GM21381 (cell line): ENCODE data around the gene CUL4A.

ENCODE experiments used
- ATAC-seq: cut with Tn5 transposase; IDR thresholded peaks from one replicate; pipeline ENCODE4 v1.9.1; 2021; ENCODE audit warnings: mild to moderate bottlenecking, moderate library complexity; ENCODE audit not compliant: unreplicated experiment

Gene CUL4A

DNA sequence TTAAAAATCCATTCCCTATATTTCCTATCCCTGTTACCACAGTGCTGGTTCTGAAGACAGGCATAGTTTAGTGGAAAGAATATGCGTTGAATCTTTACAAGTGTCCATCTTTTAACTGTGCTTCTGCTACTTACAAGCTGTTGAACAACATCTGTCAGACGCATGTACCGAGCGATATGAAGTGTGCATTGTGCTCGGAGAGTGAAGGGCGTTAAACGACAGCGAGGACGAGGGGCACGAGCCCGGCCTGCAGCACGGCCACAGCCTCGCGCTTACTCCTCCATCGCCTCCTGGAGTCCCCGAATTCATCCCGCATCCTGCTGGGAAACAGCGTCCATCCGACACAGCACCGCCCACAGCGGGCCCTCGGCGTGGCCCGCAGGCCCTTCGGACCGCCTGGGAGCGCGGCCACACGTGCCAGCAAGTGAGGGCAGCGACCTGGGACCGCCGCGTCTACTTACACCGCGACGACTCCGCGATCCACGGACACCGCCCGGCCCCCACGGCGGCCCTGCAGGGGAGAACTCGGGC lies 1.5 kb upstream of the CUL4A start:
- peak; percentile 4 for ATAC-seq

DNA sequence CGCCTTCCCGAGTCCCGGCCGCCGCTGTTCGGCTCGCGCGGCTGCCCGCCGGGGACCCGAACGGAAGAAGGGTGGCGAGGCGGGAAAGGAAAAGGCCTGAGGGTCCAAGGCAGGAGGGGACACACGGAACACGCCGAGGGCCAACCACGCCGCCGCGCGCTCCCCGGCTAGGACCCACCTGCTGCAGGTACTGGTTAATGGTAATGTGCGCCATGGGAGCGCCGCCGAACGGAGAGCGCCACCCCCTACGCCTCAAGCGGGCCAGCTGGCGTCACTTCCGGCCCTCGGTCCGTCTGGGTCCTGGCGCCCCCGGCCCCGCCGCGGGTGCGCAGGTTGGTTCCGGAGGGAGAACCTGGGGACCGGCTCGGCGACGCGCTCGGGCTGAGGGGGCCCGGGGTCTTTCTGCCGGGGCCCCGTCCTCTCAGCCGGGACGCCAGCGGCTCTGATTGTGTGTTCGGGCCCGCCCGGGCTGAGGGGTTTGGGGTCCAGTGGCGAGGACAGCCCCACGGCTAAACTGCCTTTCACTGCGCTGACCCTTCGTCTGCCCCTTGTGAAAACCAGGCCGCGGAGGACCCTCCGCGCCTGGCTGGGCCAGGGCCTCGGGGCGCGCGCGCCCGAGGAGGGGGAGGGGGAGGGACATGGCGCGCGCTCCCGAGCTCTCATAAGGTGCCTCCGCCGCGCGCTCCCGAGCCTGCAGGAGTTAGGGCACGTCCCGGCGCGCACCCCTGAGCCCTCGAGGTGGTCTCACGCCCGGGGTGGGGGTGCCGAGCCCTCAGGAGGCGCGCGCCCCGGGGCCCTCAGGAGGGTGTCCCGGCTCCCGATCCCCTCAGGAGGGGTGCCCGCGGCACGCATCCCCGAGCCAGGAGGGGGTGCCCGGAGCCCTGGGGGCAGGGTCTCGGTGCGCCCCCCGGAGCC lies 735 bp upstream of the CUL4A start, which contains the start of gene PCID2:
Gene PCID2, minus strand, starts transcription at position 249 of the 915 bp plus-strand sequence. Its CDS starts 35 bp downstream, at position 214.
- ATAC-seq: peak; percentile 65

GRCh38 chr13:113209759-113210421 lies 477 bp downstream of the CUL4A start:
- ATAC-seq: peak; percentile 33

- ATAC-seq: no peak
These were observed 1.4 kb downstream of the CUL4A start for GRCh38 chr13:113210833-113211232.

- no peak for ATAC-seq
These were observed 2.4 kb downstream of the CUL4A start for GRCh38 chr13:113211774-113212173.

DNA sequence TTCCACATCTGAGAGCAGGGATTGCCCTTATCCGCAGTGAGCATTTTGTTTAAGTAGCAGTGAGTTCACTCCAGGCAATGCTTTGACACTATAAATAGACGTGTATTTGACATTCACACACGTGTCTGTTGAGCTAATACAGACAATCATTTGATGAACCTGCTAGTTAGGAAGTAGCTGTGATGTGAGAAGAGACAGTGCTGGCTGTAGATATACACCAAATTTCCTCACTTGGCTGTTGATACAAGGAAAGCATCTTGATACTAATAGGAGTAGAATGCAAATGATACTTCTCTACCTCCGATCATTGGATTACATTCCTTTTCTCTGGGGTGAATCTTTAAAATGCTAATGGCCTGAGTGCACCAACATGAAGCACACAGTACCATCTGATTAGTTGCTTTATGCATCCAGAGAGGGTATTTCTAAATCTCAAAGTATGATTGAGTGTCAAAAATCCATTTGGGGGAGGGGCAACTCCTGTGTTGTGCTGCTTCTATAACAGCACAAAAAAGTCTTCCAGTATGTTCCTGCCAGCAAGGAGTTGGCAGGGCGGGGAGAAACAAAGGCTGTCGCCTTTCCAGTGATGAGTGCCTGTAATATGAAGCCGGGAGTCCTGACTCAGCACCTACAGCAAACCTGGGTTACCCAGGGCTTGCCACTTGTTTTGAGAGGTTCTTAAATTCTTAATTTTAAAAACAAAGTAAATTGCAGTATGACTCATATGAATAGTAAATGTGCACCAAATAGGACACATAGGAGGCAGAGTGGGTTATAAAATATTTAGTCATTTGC lies 7.0 kb downstream of the CUL4A start:
- no peak for ATAC-seq

DNA sequence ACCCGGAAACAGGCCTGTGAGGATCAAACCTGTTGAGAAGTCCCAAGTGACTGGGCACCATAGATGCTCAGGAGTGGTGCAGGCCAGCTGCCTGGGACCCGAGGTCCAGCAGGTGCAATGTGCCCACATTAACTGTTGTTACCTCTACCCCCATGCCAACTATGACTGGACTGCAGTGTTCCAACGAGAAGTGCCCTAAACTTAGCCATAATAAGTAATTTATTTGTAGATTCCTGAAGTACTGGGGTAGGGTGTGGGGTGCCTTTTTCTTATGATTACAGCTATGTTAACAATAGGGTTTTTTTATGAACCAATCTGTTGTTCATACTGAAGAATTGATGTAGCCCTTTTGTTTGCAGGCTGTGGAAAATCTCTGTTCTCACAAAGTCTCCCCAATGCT lies 9.2 kb downstream of the CUL4A start:
- ATAC-seq: no peak

- ATAC-seq: no peak
These were observed 10.0 kb downstream of the CUL4A start for GRCh38 chr13:113219256-113219940.

GRCh38 chr13:113220141-113220598 lies 10.8 kb downstream of the CUL4A start:
- no peak for ATAC-seq

GRCh38 chr13:113220877-113221276 lies 11.5 kb downstream of the CUL4A start:
- ATAC-seq: no peak

DNA sequence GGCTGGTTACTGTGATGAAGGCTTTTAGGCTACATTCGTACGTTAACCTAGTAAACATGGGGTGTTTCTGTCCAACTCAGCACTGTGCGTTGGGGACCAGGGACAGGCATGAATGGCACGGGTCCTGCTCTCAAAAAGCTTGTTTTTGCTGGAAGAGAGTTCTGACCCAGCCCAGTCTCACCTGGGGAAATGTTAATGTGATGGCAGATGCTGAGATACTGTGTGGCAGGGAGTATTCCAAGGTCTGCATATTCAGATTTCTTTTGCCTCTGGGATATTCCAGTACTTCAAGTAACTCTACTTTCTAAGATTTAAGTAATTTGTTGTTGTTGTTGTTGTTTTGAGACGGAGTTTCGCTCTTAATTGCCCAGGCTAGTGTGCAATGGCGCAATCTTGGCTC lies 13.7 kb downstream of the CUL4A start:
- no peak for ATAC-seq

GRCh38 chr13:113224486-113224885 lies 15.1 kb downstream of the CUL4A start:
- ATAC-seq: no peak

DNA sequence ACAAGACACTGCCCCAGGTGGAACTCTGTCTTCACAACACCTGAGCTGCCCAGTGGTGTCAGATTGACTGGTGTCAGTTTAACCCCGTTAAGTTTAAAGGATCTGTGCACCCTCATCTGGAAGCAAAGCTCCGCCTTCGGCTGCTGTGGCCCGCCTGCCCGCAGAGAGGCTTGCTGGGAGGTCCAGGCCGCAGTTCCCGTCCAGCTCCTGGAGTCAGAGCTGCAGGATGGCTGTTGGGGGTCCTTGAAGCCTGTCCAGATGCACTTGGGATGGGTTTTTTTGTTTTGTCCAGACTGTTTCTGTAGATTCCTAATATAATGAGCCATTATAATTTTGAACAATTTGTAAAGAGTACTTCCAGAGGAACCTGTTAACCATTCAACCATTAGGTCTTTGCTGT lies 16.1 kb downstream of the CUL4A start:
- no peak for ATAC-seq

DNA sequence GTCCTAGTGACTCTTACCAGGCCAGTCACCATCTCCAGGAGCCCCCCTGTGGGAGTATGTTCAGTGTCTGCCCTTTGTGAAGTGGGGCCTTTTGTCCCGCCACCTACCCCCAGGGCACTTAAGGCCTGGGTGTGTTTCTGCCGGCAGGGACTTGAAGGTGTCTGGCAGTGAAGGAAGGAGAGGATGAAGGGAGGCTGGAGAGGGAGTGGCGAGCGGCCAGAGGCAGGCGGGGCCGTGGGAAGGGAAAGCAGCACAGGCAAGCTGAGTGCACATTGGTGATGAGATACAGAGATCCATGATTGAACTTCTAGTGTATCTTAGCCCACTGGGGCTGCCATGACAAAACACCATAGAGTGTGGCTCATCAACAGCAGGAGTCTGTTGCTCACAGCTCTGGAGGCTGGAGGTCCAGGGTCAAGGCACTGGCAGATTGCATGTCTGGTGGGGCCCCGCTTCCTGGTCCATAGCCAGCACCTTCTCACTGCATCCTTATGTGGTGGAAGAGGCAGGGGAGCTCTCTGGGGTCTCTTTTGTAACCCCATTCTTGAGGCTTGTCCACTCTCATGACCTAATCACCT lies 17.5 kb downstream of the CUL4A start:
- no peak for ATAC-seq

- ATAC-seq: no peak
These were observed 19.7 kb downstream of the CUL4A start for GRCh38 chr13:113229161-113229560.

DNA sequence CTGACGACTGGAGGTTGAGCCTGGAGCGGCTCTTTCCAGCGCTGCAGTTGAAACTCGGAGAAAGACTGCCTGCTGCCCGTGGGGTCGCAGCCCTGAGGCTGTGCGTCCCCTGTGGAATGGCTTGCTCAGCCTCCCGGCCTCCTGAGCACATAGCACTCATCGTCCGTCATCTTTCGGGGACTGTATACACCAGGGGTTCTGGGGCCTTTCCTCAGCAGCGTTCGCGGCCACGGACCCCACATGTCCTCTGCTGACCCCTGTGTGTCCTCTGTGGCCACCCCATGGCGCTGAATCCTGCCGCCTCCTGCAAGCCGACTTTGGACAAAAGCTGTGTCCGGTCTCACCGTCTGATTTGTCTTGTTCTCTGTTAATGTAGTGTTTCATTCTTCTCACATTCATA lies 20.4 kb downstream of the CUL4A start:
- no peak for ATAC-seq

- no peak for ATAC-seq
These were observed 22.1 kb downstream of the CUL4A start for GRCh38 chr13:113231306-113232207.

DNA sequence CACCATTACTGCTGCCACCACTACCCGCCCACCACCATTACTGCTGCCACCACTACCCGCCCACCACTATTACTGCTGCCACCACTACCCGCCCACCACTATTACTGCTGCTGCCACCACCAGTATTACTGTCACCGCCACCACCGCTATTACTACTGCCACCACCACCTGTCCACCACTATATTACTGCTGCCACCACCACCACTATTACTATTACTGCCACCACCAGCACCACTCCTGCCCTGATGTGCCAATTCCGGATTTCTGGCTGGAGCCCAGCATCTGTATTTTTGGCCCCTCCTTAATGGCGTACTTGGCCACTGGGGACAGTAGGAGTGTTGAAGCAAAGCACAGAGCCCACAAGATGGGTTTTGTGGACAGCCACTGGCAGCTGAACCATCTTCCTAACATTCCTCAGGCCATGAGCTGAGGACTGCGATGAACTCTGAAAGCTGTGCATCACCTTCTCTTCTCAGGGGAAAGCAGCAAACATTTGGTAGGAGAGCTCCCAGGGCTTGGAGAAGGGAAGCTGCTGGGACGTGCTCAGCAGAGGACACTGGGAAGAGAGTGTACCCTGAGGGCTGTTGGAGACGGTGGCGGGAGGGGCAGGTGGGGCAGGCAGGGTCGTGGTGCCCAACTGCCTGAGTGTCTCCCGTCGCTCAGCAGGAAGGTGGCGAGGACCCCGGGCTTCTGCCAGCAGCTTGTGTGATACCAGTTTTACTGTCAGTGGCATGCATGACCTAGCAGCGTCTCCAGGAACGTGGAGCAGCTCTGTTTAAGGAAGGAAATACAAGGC lies 23.0 kb downstream of the CUL4A start:
- ATAC-seq: no peak
